OCI-LY3 (cell line): Measurements from ENCODE around the gene KLF11.

Experiments used
- CTCF ChIP-seq: fragments of 200-600, 300-600 bp; sonication (generic); IDR thresholded peaks from 2 replicates; pipeline ENCODE4 v1.5.1; 2014; ENCODE audit warnings: antibody characterized with exemption, low read length, low read depth
- EZH2phosphoT487 ChIP-seq: fragments of 200-600 bp; shearing (Covaris generic); IDR thresholded peaks from 2 replicates; pipeline ENCODE4 v1.6.1; 2018; ENCODE audit warnings: antibody characterized with exemption, mixed run types, low read depth

- TF ChIP-seq EZH2phosphoT487 (no peak), CTCF (no peak)
These were observed 19.6 kb downstream of the KLF11 start for GRCh38 chr2:10062931-10063365.
